HUDEP-2 (cell line): ENCODE measurements around the gene CLSTN2.

Experiments
- DNase-seq, 76 experiments: peaks; one replicate each; lab custom pipeline; 2025; ENCODE audit not compliant: unreplicated experiment in 76 of 76; lab: John Stamatoyannopoulos, UW

CLSTN2 gene

DNA sequence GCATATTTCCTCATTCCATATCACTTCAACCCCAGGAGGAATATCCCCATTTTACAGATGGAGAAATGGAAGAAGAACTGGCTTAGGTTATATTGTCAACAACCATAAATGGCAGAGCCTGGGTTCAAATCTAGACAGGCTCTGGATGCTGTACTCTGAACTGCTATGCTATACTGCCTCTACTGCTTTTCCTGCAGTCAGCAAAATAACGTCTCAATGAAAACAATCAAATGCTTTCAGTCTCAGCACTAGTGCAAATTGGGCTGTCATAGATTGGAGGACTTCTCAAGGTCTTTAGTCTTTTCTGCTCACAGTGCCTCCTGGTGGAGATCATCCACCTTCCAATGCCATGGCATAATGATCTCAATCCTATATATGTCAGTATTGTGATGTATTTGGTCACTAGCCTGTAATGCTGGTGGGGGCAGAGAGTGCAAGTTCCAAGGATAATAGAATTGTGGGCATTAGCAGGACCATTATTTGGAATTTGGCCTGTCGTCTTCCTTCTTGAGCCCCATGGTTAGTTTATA is 285.0 kb downstream of the CLSTN2 start:
- no peak for DNase-seq

DNA sequence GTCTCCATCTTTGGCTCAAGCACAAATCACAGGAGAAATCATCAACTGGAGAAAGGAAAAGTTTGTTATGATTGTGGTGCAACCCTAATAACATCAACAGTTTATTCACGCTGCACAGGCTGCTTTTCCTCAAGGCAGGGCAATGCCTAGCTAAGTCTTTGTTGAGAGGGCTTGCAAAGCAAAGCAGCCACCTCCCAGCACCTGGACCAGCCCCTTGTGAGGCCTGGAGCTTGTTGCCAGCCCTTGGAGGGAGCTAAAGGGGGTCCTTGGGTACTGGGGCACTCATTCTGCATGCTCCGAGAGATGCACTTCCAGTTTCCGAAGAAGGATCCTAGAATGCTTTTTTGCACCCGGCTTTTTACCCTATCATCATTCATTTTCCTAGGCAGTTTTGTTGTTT is 288.2 kb downstream of the CLSTN2 start:
- no peak for DNase-seq

DNA sequence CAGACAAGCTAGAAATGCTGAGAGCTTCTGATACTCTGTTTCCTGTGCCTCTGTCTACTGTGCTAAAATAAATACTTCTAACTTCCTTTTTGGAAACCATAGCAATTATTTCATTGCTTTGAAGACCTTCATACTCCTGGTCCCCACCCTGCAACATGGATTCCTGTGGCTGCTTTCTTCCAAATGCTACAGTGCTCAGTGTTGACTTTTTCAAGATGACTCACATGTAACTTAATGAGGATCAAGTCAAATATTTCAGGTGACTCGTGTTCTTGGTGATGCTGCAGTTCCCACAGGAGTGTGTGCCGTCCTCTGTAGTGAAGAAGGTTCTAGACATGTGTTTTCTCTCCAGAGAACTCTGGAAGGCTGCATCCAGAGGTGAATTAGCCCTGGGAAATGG is 288.6 kb downstream of the CLSTN2 start:
- no peak for DNase-seq

DNA sequence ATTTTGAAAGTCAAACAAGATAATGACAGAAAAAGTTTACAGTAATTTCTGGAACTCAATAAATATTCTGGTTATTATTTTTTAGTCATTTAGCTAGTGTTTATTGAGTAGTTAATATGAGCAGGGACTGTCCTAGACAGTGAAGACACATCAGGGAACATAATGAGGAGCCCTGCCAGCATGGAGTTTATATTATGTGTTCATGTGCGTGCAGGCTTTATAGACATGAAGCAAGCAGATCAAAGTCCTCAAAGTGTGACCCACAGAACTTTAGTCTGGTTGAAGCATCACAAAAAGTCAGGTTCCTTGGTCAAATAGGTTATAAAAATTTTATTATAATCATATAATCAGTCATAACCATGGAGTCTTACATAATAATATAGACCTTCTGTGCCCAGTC is 289.3 kb downstream of the CLSTN2 start:
- no peak for DNase-seq

DNA sequence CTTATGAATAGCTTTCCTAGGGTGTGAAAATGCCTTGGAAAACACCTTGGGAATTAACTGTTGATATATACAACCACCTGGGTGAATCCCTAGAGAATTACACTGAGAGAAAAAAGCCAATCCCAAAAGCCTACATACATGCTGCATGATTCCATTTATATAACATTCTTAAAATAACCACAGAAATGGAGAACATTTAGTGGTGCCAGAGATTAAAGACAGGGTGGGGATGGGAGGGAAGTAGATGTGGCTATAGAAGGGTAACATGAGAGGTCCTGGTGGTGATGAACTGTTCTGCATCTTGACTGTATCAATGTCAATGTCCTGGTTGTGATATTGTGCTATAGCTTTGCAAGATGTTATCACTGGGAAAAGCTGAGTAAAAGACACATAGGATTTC is 291.0 kb downstream of the CLSTN2 start:
- DNase-seq: no peak

DNA sequence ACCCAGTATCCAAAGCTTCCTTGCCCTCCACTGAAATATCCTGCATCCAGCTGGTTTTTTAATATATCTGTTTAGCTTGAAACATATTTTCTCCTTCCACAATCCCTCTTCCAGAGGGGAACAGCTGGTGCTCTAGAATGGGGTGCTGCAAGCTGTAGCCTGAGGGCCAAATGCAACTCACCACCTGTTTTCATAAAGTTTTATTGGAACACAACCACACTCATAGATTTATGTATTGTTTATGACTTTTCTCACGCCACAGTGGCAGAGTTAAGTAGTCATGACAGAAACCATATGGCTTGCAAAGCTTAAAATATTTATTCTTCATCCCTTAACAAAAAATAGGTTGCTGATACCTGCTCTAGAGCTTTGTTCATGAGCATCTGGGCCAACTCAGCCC is 298.7 kb downstream of the CLSTN2 start:
- no peak for DNase-seq

DNA sequence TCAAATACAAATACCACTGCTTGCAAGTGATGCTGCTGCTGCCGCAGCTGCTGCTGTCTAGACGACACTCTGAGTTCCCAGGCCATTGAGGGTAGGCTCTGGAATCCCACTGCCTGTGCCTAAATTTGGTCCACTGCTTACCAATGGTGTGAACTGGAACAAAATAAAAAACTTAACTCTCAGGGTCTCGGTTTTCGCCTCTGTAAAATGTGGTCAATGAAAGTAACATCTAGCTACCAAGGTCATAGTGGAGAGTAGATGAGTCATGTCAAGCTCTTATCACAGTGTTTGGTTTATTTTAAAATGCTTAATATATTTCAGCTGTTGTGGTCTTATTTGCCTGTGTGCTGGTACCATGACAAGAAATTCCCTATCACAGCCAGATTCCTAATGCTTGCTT is 299.3 kb downstream of the CLSTN2 start:
- DNase-seq: no peak

DNA sequence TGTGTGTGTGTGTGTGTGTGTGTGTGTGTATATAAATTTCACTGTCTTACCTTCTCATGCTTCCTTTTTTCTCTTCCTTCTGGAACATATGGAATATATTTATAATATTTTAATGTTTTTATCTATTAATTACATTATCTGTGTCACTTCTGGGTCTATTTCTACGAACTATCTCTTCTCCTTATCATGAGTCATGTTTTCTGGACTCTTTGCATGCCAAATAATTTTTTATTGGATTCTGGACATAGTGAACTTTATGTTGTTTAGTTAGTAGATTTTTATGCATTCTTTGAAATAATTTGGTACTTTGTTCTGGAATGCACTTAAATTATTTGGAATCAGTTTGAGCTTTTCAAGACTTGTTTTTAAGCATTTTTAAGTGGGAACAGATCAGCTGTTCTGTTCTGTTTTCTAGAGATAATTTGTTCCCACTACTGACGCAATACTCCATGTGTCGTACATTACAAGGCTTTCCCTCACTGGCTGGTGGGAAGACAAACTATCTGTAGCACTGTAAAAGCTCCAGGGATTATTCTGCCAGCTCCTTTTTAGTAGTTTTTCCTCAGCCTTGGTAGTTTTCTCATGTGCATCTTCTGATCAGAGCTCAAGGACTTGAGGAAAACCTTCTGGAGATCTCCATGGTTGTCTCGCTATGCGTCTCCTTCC is 302.0 kb downstream of the CLSTN2 start:
- no peak for DNase-seq

DNA sequence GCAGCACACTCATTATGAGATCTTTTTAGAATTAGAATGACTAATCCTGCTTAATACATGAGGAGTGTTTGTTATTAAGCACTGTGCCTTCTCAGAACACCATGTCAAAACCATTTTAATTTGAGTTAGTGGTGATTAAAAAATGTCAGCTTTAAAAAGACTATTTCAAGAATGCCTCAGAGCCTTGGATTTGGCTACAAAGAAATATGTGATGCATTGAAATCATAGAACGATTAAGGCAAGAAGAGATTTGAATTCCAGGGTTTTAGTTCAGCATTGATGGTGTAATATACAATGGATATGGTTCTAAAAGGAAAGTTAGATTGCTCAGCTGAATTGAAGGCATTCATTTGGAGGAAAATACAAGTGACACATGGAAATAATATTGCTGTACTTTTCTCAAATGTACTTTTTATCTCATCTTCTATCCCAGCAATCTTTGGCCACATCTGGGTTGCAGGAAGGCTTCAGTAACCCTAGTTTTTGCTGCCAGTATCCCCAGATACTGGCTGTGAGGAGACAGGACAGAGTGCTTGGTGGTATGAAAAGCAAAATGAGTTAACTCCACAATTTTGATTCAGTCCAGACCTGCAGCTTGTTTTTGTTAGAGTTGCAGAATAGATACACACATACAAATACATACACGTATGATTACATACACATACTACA is 303.8 kb downstream of the CLSTN2 start:
- DNase-seq: no peak

DNA sequence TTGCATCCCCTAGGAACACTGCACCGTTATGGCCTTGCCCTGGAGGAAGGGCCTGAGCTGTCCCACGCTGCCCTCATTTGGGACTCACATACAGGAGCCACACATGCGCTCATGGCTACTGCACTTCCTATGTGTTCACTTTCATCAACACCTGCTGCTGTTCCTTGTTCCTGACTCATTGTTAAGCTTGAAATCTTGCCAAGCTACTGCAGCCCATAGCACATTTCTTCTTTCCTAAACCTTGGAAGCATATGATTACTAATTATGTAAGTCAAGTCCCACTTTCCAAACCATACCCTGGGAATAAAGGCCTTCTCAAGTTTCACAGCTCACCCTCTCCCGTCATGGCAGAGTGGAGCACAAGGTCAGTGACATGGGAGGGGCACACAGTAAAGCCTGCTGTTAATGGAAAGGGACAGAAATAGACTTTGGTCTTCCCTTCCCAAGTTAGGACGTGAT is 307.9 kb downstream of the CLSTN2 start:
- no peak for DNase-seq

DNA sequence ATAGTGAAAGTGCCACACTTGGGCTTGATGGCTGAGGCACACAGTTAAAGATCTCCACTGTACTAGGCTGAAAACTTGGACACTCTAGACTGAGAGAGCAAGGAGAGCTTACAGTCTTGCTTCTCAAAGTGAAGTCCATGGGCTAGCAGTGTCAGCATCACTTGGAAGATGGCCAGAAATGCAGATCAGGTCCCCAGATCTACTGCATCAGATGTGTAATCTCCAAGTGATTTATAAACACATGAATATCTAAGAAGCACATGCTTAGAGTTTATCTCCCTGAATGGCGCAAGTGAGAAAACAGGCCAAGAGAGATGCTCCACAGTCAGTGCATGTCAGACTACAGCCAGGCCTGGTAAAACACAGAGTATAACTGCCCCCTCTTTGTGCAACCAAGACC is 308.6 kb downstream of the CLSTN2 start:
- no peak for DNase-seq

DNA sequence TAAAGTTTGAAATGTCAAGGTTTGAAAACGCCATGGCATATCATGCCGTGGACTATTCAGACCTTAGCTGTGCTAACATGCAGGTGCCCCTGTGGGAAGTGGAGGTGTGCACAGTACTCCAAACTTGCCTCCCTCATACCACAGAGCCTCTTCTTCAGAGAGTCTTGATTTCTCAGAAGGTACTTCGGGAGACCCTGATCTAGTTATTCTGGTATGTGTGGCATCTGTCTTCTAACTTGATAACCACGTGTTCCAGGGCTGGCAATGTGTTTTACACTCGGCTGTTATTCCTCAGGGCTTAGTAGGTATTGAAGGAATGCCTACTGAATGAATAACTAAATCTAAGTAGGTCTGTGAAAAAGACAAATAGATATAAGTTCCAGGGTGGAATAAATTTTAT is 309.9 kb downstream of the CLSTN2 start:
- no peak for DNase-seq

DNA sequence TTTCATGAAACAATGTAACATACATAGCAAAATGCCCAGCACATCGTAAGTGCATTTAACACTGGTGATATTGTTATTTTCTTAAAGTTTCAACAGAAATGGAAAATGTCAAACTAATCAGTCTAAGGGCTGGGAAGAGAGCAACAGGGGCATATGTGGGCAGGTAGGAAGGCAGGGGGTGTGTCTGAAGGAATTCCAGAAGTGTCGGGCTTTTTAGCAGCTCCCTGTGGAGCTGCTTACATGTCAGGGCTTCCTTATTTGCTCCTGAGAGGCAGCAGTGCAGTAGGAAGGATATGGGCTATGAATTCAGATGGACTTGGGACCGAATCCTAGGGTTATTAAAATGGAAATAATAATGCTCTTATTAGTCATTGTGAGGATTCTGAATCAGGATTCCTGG is 311.6 kb downstream of the CLSTN2 start:
- DNase-seq: no peak

DNA sequence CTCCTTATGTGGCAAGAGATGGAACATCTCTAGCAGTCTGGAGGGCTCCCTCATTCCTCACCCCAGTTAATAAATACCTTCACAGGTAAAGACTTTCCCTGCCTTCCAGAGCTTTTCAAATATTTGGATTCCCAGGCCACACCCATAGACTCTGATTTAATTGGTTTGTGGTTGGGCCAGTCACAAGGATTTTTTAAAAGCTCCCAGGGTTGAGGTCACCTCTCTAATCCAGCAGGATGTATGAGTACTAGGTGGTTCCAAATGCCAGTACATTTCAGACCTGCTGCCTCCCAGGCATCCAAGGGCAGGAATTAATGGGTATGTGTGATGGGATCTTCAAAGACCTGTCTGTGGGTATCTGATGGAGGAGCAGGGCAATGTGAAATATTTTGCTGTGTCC is 312.8 kb downstream of the CLSTN2 start:
- DNase-seq: no peak

DNA sequence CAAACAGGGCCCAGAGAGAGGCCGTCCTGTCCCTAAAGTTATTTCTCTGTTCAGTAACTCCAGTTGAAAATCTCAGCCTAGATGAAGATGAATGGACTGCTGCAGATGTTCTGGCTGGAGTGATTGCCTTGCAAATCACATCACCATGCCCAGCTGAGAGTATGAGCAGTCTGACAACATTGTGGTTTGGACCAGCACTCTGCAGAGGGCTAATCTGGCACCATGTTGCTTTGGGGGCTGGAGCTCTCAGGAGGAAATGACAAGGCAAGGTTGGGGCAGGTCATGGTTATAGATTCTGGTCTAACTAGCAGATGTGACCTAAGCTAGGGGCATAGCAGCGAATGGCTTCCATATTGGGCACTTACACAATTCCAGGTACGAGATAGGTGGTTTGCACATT is 314.2 kb downstream of the CLSTN2 start:
- DNase-seq: no peak

DNA sequence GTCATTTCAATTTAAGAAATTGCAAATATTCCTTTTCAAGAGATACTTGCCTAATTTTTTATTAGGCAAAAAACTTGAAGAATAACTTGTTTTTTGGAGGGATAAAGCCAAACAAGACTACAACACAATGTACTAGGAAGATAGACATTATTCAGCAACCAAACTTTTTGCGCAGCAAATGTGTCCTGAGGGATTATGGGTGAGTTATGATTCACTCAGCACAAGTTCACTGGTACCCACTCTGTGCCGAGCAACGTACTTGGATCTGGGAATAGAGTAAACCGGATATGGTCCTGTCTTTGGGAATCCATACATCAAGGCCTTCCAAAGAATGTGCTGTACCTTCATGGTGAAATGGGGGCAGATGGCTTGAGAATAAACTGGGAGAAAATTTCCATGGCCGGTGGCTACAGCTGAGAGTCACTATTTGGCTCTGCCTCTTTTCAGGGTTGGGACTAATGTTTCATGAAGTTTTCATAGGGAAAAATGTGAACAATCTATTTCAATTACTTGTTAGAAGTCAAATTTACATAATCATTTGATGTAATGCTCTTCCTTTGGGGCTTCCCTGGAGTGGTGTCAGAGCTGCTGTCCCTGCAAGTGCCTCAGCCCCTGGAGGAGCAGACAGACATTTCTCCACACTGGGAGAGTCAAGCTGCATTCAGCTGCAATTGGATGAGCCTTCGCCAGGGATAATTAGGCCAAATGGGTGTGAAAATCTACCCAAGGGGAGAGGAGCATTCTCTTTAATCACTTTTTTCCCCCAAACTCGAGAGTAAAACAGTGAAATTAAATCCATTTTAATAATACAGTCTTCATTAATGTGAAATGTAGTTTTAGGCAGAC is 315.2 kb downstream of the CLSTN2 start:
- DNase-seq: no peak

DNA sequence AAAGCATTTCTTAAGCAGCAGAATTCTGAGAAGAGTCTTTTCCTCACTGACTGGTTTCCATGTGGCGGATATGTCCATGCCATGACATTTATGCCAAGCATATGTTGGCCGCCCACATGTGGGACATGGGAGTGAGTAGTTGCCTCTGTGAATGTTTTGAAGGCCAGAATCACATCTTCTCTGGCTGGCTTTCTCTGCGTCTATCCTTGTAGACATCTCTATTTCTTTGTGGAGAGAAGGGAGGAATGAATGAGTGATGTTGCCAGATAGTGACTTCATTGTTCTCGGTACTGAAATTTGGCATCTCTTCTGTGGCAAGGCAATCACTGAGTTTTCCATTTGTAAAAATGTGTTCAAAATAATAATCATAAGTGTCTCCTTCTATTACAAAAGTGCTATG is 316.0 kb downstream of the CLSTN2 start:
- DNase-seq: no peak

DNA sequence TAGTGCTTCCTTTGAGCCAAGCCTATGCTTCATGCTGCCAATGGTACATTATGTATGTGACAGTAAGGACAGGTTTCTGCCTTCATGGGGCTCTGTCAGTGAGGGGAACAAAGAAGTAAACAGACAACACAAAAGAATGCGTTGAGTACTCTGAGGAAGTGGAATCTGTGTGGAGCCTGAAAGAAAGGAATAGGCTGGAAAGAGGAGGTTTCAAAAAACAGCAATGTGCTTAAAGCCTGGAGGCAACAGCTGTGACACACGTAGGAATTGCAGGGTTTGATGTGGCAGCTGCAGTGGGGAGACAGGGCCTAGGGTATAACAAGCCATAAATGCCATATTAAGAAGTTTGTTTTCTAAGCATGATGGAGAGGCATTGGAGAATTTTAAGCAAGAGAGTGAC is 316.7 kb downstream of the CLSTN2 start:
- no peak for DNase-seq

DNA sequence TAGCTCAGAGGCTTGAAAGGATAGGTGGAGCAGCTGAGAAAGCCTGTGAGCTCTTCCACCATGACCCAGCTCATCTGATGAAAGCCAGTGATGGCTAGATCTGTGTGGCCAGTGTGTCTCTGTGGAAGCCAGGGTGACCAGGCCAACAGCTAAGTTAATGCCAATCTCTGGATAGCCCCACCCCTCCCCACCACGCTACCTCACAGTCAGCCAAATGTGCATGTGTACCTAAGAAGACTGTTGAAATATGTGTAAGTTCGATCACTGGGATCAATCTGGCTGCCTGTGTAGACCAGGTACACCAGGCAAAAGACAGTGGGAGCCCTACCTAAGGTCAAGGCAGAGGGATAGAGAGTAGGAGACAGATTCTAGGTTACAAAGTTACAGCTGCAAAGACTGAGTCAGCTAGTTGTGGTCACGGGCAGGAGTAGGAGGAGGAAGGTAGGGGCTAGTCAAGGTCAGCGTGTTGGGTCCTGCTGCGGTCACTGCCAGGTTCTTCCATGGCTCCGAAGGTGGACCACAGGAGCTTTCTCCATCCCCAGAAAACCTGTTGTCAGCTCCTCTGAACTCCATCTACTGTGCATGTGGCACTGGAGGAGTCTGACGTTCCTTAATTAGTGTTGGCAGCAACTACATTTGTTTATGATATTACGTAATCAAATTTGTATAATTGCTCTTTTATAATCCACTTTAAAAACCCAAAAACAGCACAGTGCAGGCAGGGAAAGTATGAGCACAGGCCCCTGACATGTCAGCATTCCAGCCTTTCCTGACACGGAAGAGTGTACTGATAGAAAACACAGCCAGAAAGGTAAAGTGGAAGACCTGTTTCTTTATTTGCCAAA is 318.0 kb downstream of the CLSTN2 start:
- DNase-seq: no peak

DNA sequence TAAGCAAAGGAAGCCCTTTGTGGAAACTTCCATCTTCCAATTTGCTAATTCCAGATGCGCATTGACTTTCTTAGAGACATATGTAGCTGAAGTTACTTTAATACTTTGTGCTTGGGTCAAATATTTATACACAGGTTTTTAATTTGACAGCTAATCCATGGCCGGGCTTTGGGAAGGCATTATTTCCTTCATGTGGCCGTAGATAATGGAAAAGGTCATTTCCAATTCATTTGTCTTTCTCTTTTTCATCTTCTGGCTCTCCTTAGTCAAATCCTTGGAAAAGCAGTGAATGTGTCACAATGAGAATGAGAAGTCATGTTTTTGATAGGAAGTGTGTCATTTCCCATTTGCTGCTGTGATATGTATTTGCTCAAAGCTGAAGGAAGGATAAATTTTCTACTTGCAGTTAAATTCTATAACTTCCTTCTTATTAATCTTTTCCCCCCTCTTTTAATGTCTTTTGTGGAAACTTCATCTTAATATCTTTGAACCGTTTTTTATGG is 323.3 kb downstream of the CLSTN2 start:
- DNase-seq: no peak
